K562 (cell line): Measurements from ENCODE around the gene P2RX3. TPM values are rescaled to one million over a fixed set of nuclear protein-coding genes. Genes with fewer than 3 reads are reported as not detected.
A peak's percentile ranks its signal among the peaks of the same experiment; 100 is the strongest.

ENCODE experiments used
- BRF1 ChIP-seq: IDR thresholded peaks from 3 replicates; pipeline ENCODE4 v1.6.1; 2011; ENCODE audit warnings: borderline replicate concordance, mild to moderate bottlenecking; ENCODE audit not compliant: insufficient read length; ENCODE audit errors: extremely low read depth
- DDX20 ChIP-seq: fragments of 450-650 bp; IDR thresholded peaks from 2 replicates; pipeline ENCODE4 v1.6.1; 2016; ENCODE audit warnings: missing genetic modification characterization, low read depth, mild to moderate bottlenecking, missing compliant biosample characterization, moderate library complexity
- ELF2 ChIP-seq: fragments of 250-450 bp; sonication (Bioruptor Pico); IDR thresholded peaks from 2 replicates; pipeline ENCODE4 v1.5.0; 2021; ENCODE audit warnings: mild to moderate bottlenecking
- ERF ChIP-seq: fragments of 450-650 bp; formaldehyde crosslinking; IDR thresholded peaks from 2 replicates; pipeline ENCODE4 v1.4.0; 2020; ENCODE audit warnings: mild to moderate bottlenecking, mixed read lengths
- HNRNPH1 ChIP-seq: fragments of 200-400 bp; formaldehyde crosslinking; optimal IDR thresholded peaks from 2 replicates; pipeline ENCODE3; 2017; ENCODE audit warnings: low read depth, mild to moderate bottlenecking, low read length, moderate library complexity
- NR1H2 ChIP-seq: sonication (generic); formaldehyde crosslinking; IDR thresholded peaks from 2 replicates; pipeline ENCODE4 v1.4.0; 2020; ENCODE audit warnings: mild to moderate bottlenecking, missing genetic modification reagents
- NR3C1 ChIP-seq: sonication (generic); formaldehyde crosslinking; IDR thresholded peaks from 2 replicates; pipeline ENCODE4 v1.8.1; 2022; ENCODE audit warnings: missing genetic modification reagents
- POLR2AphosphoS2 ChIP-seq: IDR thresholded peaks from 2 replicates; pipeline ENCODE4 v1.6.1; 2012; ENCODE audit warnings: low read length, improper control_type of control experiment
- PTRF ChIP-seq: fragments of 450-650 bp; IDR thresholded peaks from 2 replicates; pipeline ENCODE4 v1.6.1; 2016; ENCODE audit warnings: mild to moderate bottlenecking, missing genetic modification characterization, missing compliant biosample characterization
- SMARCB1 ChIP-seq: IDR thresholded peaks from 2 replicates; pipeline ENCODE4 v1.6.1; 2011; ENCODE audit warnings: improper control_type of control experiment, low read depth; ENCODE audit not compliant: insufficient read length
- SREBF1 ChIP-seq: fragments of 150-350 bp; IDR thresholded peaks from 2 replicates; pipeline ENCODE4 v1.6.1; 2014; ENCODE audit warnings: antibody characterized with exemption, low read depth, low read length, borderline replicate concordance
- SRSF3 ChIP-seq: fragments of 200-400 bp; formaldehyde crosslinking; IDR thresholded peaks from 2 replicates; pipeline ENCODE4 v1.6.1; 2016; ENCODE audit warnings: mild to moderate bottlenecking, low read length, moderate library complexity; ENCODE audit not compliant: insufficient read depth
- STAG1 ChIP-seq: sonication (generic); formaldehyde crosslinking; IDR thresholded peaks from 2 replicates; pipeline ENCODE4 v1.5.0; 2020; ENCODE audit warnings: missing genetic modification reagents, borderline replicate concordance
- STAT5A ChIP-seq: IDR thresholded peaks from 2 replicates; pipeline ENCODE4 v1.6.1; 2012; ENCODE audit warnings: low read length, inconsistent platforms, borderline replicate concordance
- TBP ChIP-seq: optimal IDR thresholded peaks from 2 replicates; pipeline ENCODE3; 2011; ENCODE audit warnings: low read depth, low read length, improper control_type of control experiment
- ZNF584 ChIP-seq: fragments of 200-800 bp; sonication (Bioruptor generic); IDR thresholded peaks from 2 replicates; pipeline ENCODE4 v1.6.1; 2016; ENCODE audit warnings: low read depth, mild to moderate bottlenecking, missing genetic modification characterization, missing compliant biosample characterization
- ZZZ3 ChIP-seq: fragments of 450-650 bp; IDR thresholded peaks from 2 replicates; pipeline ENCODE4 v1.6.1; 2016; ENCODE audit warnings: antibody characterized with exemption, mild to moderate bottlenecking, moderate library complexity
- polyA plus RNA-seq, 8 experiments: library from polyadenylated mRNA; depleted of rRNA in 4 of 8; stranded (reverse) in 5 of 8; unstranded in 3 of 8; fragments of >200 nt; fragmentation: Nextera tagmentation in 2 of 8; fragmentation: Illumina TruSeq in 1 of 8; extraction: Ambion mirVana in 2 of 8; extraction: Trizol in 1 of 8; gene quantifications; 2 replicates each; pipeline versions ENCODE4 v1.2.1 to v1.2.3, GENCODE V29; 2011 to 2014; ENCODE audit warnings: inconsistent platforms in 1 of 8, missing spikeins in 1 of 8
- total RNA-seq, 7 experiments: library from RNA; depleted of rRNA in 6 of 7; stranded (reverse); fragments of >200 nt in 6 of 7; fragmentation: Illumina TruSeq in 2 of 7; extraction: Trizol in 2 of 7; gene quantifications; 2 replicates each; pipeline versions ENCODE4 v1.2.1 to v1.2.3, GENCODE V29; 2011 to 2021; ENCODE audit warnings: low replicate concordance in 1 of 7
- TF ChIP-seq, protein P1 (sequence below), 3 experiments: IDR thresholded peaks in 2 of 3; conservative IDR thresholded peaks in 1 of 3; 2 replicates each; pipeline ENCODE4 v1.5.1; 2011 to 2012; ENCODE audit warnings: low read length in 3 of 3, mild to moderate bottlenecking in 3 of 3, control low read depth in 2 of 3, improper control_type of control experiment in 1 of 3, inconsistent platforms in 1 of 3, low read depth in 1 of 3, mixed read lengths in 1 of 3, moderate library complexity in 1 of 3; ENCODE audit not compliant: insufficient read depth in 2 of 3
- TF ChIP-seq, protein P2 (sequence below): fragments of 150-350 bp; IDR thresholded peaks from 2 replicates; pipeline ENCODE4 v1.6.1; 2014; ENCODE audit warnings: low read depth, mild to moderate bottlenecking, low read length, borderline replicate concordance
- TF ChIP-seq, protein P3 (sequence below): IDR thresholded peaks from 2 replicates; pipeline ENCODE4 v1.6.1; 2012; ENCODE audit warnings: low read depth, low read length, improper control_type of control experiment, borderline replicate concordance

Gene P2RX3
- total and polyA plus RNA-seq, 9 of the 15 experiments (the other 6 are each of a cell fraction or from before 2014, with no cell fraction given): not detected

DNA sequence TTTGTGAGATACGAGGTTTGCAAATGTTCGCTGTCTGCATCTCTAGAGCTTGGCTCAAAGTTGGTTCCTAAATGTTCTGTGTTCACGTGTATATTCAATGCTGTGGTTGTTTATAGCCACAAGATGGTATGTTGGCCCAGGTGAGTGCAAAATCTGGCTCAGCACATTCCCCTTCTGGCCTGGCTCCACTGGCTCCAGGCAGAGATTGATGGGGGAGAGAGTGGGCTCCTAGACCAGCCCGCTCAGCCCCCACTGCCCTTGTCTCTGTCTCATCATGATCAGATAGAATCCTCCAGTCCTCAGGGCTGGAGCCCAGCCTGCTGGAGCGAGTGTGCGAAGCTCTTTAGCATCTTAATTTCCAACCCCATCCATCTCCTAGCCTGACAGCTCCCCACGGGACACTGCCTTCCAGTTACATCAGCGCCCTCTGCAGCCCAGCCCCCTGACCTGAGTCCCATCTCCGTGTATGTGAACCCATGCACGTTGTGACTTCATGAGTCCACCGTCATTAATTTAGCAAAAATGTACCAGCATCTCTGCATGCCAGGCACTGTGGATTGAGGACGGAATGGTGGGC is 2.0 kb downstream of the P2RX3 start (continued):
- TF ChIP-seq, protein P1, sequence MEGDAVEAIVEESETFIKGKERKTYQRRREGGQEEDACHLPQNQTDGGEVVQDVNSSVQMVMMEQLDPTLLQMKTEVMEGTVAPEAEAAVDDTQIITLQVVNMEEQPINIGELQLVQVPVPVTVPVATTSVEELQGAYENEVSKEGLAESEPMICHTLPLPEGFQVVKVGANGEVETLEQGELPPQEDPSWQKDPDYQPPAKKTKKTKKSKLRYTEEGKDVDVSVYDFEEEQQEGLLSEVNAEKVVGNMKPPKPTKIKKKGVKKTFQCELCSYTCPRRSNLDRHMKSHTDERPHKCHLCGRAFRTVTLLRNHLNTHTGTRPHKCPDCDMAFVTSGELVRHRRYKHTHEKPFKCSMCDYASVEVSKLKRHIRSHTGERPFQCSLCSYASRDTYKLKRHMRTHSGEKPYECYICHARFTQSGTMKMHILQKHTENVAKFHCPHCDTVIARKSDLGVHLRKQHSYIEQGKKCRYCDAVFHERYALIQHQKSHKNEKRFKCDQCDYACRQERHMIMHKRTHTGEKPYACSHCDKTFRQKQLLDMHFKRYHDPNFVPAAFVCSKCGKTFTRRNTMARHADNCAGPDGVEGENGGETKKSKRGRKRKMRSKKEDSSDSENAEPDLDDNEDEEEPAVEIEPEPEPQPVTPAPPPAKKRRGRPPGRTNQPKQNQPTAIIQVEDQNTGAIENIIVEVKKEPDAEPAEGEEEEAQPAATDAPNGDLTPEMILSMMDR (IDR thresholded peaks at IDR 0.05 in 2 of 3, conservative IDR thresholded peaks at IDR 0.05 in 1 of 3; ENCODE audit: insufficient read depth in 2 of 3, low read depth in 1 of 3, low read length in 3 of 3): peak; percentile 66 to 81 (median 77)
- no peak for TF ChIP-seq NR3C1 (CRISPR knock-in tag)
- TF ChIP-seq, protein P2, sequence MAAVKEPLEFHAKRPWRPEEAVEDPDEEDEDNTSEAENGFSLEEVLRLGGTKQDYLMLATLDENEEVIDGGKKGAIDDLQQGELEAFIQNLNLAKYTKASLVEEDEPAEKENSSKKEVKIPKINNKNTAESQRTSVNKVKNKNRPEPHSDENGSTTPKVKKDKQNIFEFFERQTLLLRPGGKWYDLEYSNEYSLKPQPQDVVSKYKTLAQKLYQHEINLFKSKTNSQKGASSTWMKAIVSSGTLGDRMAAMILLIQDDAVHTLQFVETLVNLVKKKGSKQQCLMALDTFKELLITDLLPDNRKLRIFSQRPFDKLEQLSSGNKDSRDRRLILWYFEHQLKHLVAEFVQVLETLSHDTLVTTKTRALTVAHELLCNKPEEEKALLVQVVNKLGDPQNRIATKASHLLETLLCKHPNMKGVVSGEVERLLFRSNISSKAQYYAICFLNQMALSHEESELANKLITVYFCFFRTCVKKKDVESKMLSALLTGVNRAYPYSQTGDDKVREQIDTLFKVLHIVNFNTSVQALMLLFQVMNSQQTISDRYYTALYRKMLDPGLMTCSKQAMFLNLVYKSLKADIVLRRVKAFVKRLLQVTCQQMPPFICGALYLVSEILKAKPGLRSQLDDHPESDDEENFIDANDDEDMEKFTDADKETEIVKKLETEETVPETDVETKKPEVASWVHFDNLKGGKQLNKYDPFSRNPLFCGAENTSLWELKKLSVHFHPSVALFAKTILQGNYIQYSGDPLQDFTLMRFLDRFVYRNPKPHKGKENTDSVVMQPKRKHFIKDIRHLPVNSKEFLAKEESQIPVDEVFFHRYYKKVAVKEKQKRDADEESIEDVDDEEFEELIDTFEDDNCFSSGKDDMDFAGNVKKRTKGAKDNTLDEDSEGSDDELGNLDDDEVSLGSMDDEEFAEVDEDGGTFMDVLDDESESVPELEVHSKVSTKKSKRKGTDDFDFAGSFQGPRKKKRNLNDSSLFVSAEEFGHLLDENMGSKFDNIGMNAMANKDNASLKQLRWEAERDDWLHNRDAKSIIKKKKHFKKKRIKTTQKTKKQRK: no peak
- no peak for TF ChIP-seq HNRNPH1
- TF ChIP-seq SRSF3: no peak
- no peak for TF ChIP-seq ERF
- TF ChIP-seq, protein P3, sequence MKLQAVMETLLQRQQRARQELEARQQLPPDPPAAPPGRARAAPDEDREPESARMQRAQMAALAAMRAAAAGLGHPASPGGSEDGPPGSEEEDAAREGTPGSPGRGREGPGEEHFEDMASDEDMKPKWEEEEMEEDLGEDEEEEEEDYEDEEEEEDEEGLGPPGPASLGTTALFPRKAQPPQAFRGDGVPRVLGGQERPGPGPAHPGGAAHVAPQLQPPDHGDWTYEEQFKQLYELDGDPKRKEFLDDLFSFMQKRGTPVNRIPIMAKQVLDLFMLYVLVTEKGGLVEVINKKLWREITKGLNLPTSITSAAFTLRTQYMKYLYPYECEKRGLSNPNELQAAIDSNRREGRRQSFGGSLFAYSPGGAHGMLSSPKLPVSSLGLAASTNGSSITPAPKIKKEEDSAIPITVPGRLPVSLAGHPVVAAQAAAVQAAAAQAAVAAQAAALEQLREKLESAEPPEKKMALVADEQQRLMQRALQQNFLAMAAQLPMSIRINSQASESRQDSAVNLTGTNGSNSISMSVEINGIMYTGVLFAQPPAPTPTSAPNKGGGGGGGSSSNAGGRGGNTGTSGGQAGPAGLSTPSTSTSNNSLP: no peak
- no peak for TF ChIP-seq NR1H2
- no peak for TF ChIP-seq BRF1
- TF ChIP-seq POLR2AphosphoS2: no peak
- TF ChIP-seq ELF2 (CRISPR knock-in tag): no peak
- TF ChIP-seq SMARCB1: no peak
- no peak for TF ChIP-seq ZNF584
- no peak for TF ChIP-seq SREBF1
- TF ChIP-seq ZZZ3: no peak
- no peak for TF ChIP-seq STAT5A
- no peak for TF ChIP-seq TBP
- no peak for TF ChIP-seq PTRF (tag)
- peak; percentile 20; the same call in 1 of the 2 replicates for TF ChIP-seq STAG1 (CRISPR knock-in tag)
- TF ChIP-seq DDX20 (tag): no peak
